Activated CD8-positive, alpha-beta T cell treated with anti-CD3 and anti-CD28 coated beads for 36 hours (primary cell): ENCODE measurements around the gene LCOR. TPM values are rescaled to one million over a fixed set of nuclear protein-coding genes. Genes with fewer than 3 reads are reported as not detected.

Source experiments
- ATAC-seq: fragments of 200-7000 bp; cut with Tn5 transposase; one replicate; pipeline ENCODE4 v1.10.0; 2021; ENCODE audit warnings: mild to moderate bottlenecking, moderate library complexity
- CTCF ChIA-PET: fragments of 350-600 bp; sonication (Branson Sonifier 250); formaldehyde crosslinking; loops from one replicate; lab custom pipeline; 2021; ENCODE audit warnings: antibody characterized with exemption; lab: Charles Lee
- POLR2A ChIA-PET: fragments of 350-600 bp; sonication (Branson Sonifier 250); formaldehyde crosslinking; loops from one replicate; lab custom pipeline; 2021; ENCODE audit warnings: antibody characterized with exemption; lab: Charles Lee
- DNase-seq: peaks from one replicate; pipeline ENCODE4 v3.0.0-alpha.2; 2020
- H3K27ac Mint-ChIP-seq: one replicate; pipeline ENCODE4 v1.8.0; 2021; ENCODE audit warnings: mild to moderate bottlenecking, mixed read lengths
- H3K27me3 Mint-ChIP-seq: one replicate; pipeline ENCODE4 v1.8.0; 2021; ENCODE audit warnings: mixed read lengths
- H3K36me3 Mint-ChIP-seq: one replicate; pipeline ENCODE4 v1.8.0; 2021; ENCODE audit warnings: low read depth, mixed read lengths
- H3K4me1 Mint-ChIP-seq: one replicate; pipeline ENCODE4 v1.8.0; 2021; ENCODE audit warnings: low read depth, mixed read lengths
- H3K4me3 Mint-ChIP-seq: one replicate; pipeline ENCODE4 v1.8.0; 2021; ENCODE audit warnings: mild to moderate bottlenecking, moderate library complexity, mixed read lengths
- H3K9me3 Mint-ChIP-seq: one replicate; pipeline ENCODE4 v1.8.0; 2021; ENCODE audit warnings: mixed read lengths
- CTCF ChIP-seq: fragments of 200-600 bp; IDR thresholded peaks from one replicate; pipeline ENCODE4 v1.8.0; 2022; ENCODE audit warnings: antibody characterized with exemption, mild to moderate bottlenecking
- intact Hi-C: fragments of 100-400 bp; cut with micrococcal nuclease; formaldehyde crosslinking; loops from one replicate; pipeline ENCODE4 v1.10.0; 2022
- total RNA-seq, 2 experiments: library from RNA; stranded (reverse); gene quantifications; one replicate each; pipeline ENCODE4 v1.2.3, GENCODE V29; 2021

The LCOR gene
- total RNA-seq, 2 experiments from 2014 or later = 20.6 to 24.3 TPM

GRCh38 chr10:97025613-97026242 lies 193.6 kb downstream of the LCOR start:
- peak; percentile 78 for TF ChIP-seq CTCF
- Mint-ChIP-seq H3K27ac (no peak overlapping the region), H3K9me3 (no peaks in the 10 kb centered on the region), H3K27me3 (peaks cover 1% of the 10 kb centered on the region), H3K4me1 (peaks cover 5% of the 10 kb centered on the region), H3K4me3 (no peak overlapping the region), H3K36me3 (no peaks in the 10 kb centered on the region)
- ATAC-seq (peak; percentile 78), DNase-seq (peak; percentile 81)
- intact Hi-C loops = loop anchor here (10.0 kb wide), 1 partner anchor 381 kb away; no protein-coding TSS in a partner anchor
- CTCF ChIA-PET = interaction anchor here (0.6 to 7.7 kb wide), 85 partner anchors 9 to 655 kb away, joined by 3 to 125 read pairs (median 4); partner anchors contain the start of gene TLL2
- POLR2A ChIA-PET = no interaction called here

- Mint-ChIP-seq H3K4me1 (peaks cover 5% of the 10 kb centered on the region), H3K9me3 (no peaks in the 10 kb centered on the region), H3K36me3 (no peaks in the 10 kb centered on the region), H3K27me3 (peaks cover 1% of the 10 kb centered on the region), H3K4me3 (no peak overlapping the region), H3K27ac (no peak overlapping the region)
- CTCF ChIA-PET = interaction anchor here (0.8 to 7.7 kb wide), 7 partner anchors 8 to 267 kb away, joined by 3 to 125 read pairs (median 3); no protein-coding TSS in a partner anchor
- intact Hi-C loops = loop anchor here (10.0 kb wide), 1 partner anchor 383 kb away; no protein-coding TSS in a partner anchor
- ATAC-seq = no peak
- TF ChIP-seq CTCF = no peak
- POLR2A ChIA-PET = no interaction called here
- DNase-seq = no peak
These were observed 196.2 kb downstream of the LCOR start for GRCh38 chr10:97028126-97028831.

- CTCF ChIA-PET = interaction anchor here (1.1 to 7.7 kb wide), 2 partner anchors 8 to 44 kb away, joined by 3 to 125 read pairs; no protein-coding TSS in a partner anchor
- no peaks in the 10 kb centered on the region for H3K9me3 Mint-ChIP-seq
- H3K4me1 Mint-ChIP-seq = peaks cover 4% of the 10 kb centered on the region
- no peak overlapping the region for H3K27ac Mint-ChIP-seq
- peaks cover 1% of the 10 kb centered on the region for H3K27me3 Mint-ChIP-seq
- H3K4me3 Mint-ChIP-seq = no peak overlapping the region
- POLR2A ChIA-PET = no interaction called here
- DNase-seq (no peak), ATAC-seq (no peak)
- intact Hi-C loops = loop anchor here (10.0 kb wide), 1 partner anchor 384 kb away; no protein-coding TSS in a partner anchor
- TF ChIP-seq CTCF = no peak
- no peaks in the 10 kb centered on the region for H3K36me3 Mint-ChIP-seq
These were observed 196.7 kb downstream of the LCOR start for GRCh38 chr10:97028832-97029178.

- ChIA-PET POLR2A (no interaction called here), CTCF (interaction anchor here (7.7 kb wide), 1 partner anchor 7 kb away, joined by 125 read pairs; no protein-coding TSS in a partner anchor)
- ATAC-seq (no peak), DNase-seq (no peak)
- no peaks in the 10 kb centered on the region for H3K36me3 Mint-ChIP-seq
- H3K4me3 Mint-ChIP-seq = no peak overlapping the region
- no peak overlapping the region for H3K27ac Mint-ChIP-seq
- peaks cover 1% of the 10 kb centered on the region for H3K27me3 Mint-ChIP-seq
- intact Hi-C loops = loop anchor here (10.0 kb wide), 1 partner anchor 384 kb away; no protein-coding TSS in a partner anchor
- no peaks in the 10 kb centered on the region for H3K4me1 Mint-ChIP-seq
- H3K9me3 Mint-ChIP-seq = no peaks in the 10 kb centered on the region
- no peak for TF ChIP-seq CTCF
These were observed 197.2 kb downstream of the LCOR start for GRCh38 chr10:97029271-97029670.
